SU-DHL-6 (cell line): ENCODE data around the gene RSRC2.
A peak's percentile ranks its signal among the peaks of the same experiment; 100 is the strongest.

ENCODE experiments used
- CTCF ChIP-seq: fragments of 200-600 bp; sonication (generic); IDR thresholded peaks from one replicate; pipeline ENCODE4 v1.5.1; 2017; ENCODE audit warnings: antibody characterized with exemption, mild to moderate bottlenecking, low read length, moderate library complexity; ENCODE audit not compliant: insufficient read depth, poor library complexity, severe bottlenecking
- EZH2phosphoT487 ChIP-seq: fragments of 200-600 bp; sonication (generic), shearing (Covaris generic); conservative IDR thresholded peaks from 2 replicates; pipeline ENCODE4 v1.6.1; 2018; ENCODE audit warnings: mild to moderate bottlenecking, antibody characterized with exemption, low read length, moderate library complexity, mixed read lengths

- TF ChIP-seq CTCF (peak; percentile 71), EZH2phosphoT487 (no peak)
These were observed 55.2 kb downstream of the RSRC2 start for GRCh38 chr12:122471324-122472226.
